ENCODE results near the gene GTF3C2.

- TF ChIP-seq CTCF (IDR thresholded peaks at IDR 0.05; ENCODE audit: low read depth, low read length, missing input control) (no peak), SP1 (IDR thresholded peaks at IDR 0.05) (no peak), TAF1 (conservative IDR thresholded peaks at IDR 0.05) (no peak), EGR1 (IDR thresholded peaks at IDR 0.05; ENCODE audit: low read depth in 2 of 2) (no peak), RAD21 (IDR thresholded peaks at IDR 0.05) (no peak), GABPA (IDR thresholded peaks at IDR 0.05 in 1 of 2, conservative IDR thresholded peaks at IDR 0.05 in 1 of 2) (no peak), ATF3 (IDR thresholded peaks at IDR 0.05) (no peak), MAX (IDR thresholded peaks at IDR 0.05) (no peak)
Observed at GRCh38 chr2:27284996-27285395, 71.6 kb downstream of the GTF3C2 start.

Data from liver (tissue), 3 donors.